ENCODE data around the gene GPR62. TPM values are rescaled to one million over a fixed set of nuclear protein-coding genes. Genes with fewer than 3 reads are reported as not detected.
"Not testable (repeated sequence)": the region's sequence is repeated elsewhere in the genome, so short reads cannot be mapped to it uniquely, and the experiment has no call there.

The GPR62 gene
- total RNA-seq, result not detected

- ChIA-PET POLR2A (interaction anchor here (0.5 kb wide), 1 partner anchor 40 kb away, joined by 3 read pairs; the partner anchor contains the start of gene RPL29), CTCF (interaction anchor here (0.6 to 2.0 kb wide), 5 partner anchors 8 to 464 kb away, joined by 3 to 6 read pairs (median 3); partner anchors contain the start of gene ABHD14A)
These were observed at the start of gene GPR62 for GRCh38 chr3:51955175-51955892. TSS of gene GPR62 (plus strand) at chr3:51955381. CDS start at chr3:51955653, 272 bp downstream.

- ChIA-PET CTCF (no interaction called here), POLR2A (no interaction called here)
These were observed 47.2 kb upstream of the GPR62 start for GRCh38 chr3:51908026-51908425.

GRCh38 chr3:51916418-51916817 lies 38.8 kb upstream of the GPR62 start:
- ChIA-PET POLR2A (no interaction called here), CTCF (no interaction called here)

GRCh38 chr3:51921081-51921578 lies 34.1 kb upstream of the GPR62 start:
- ChIA-PET POLR2A (no interaction called here), CTCF (no interaction called here)

GRCh38 chr3:51927061-51927977 lies 27.9 kb upstream of the GPR62 start:
- CTCF ChIA-PET, result interaction anchor here (0.7 to 1.1 kb wide), 4 partner anchors 8 to 972 kb away, joined by 3 to 4 read pairs (median 3); no protein-coding TSS in a partner anchor

GRCh38 chr3:51928438-51928837 lies 26.7 kb upstream of the GPR62 start:
- ChIA-PET POLR2A (no interaction called here), CTCF (no interaction called here)

More at GRCh38 chr3:51927061-51927977, 27.9 kb upstream of the GPR62 start:
- POLR2A ChIA-PET, result no interaction called here

- POLR2A ChIA-PET, CTCF ChIA-PET: not testable (repeated sequence)
These were observed 26.2 kb upstream of the GPR62 start for GRCh38 chr3:51928981-51929380.

- ChIA-PET POLR2A (no interaction called here), CTCF (no interaction called here)
These were observed 25.7 kb upstream of the GPR62 start for GRCh38 chr3:51929420-51930003.

GRCh38 chr3:51930439-51930838 lies 24.7 kb upstream of the GPR62 start:
- ChIA-PET CTCF (no interaction called here), POLR2A (no interaction called here)

- POLR2A ChIA-PET, result no interaction called here
- CTCF ChIA-PET, result no interaction called here
These were observed 23.4 kb upstream of the GPR62 start for GRCh38 chr3:51931756-51932155.

GRCh38 chr3:51932471-51933370 lies 22.5 kb upstream of the GPR62 start:
- ChIA-PET POLR2A (interaction anchor here (0.5 kb wide), 1 partner anchor 181 kb away, joined by 3 read pairs; no protein-coding TSS in a partner anchor), CTCF (no interaction called here)

- POLR2A ChIA-PET, result interaction anchor here (0.5 kb wide), 1 partner anchor 180 kb away, joined by 3 read pairs; no protein-coding TSS in a partner anchor
- CTCF ChIA-PET, result no interaction called here
These were observed 21.6 kb upstream of the GPR62 start for GRCh38 chr3:51933471-51934138.

GRCh38 chr3:51934139-51934850 lies 20.9 kb upstream of the GPR62 start:
- ChIA-PET POLR2A (no interaction called here), CTCF (no interaction called here)

GRCh38 chr3:51934991-51935885 lies 19.9 kb upstream of the GPR62 start:
- CTCF ChIA-PET, result interaction anchor here (1.0 kb wide), 1 partner anchor 8 kb away, joined by 4 read pairs; no protein-coding TSS in a partner anchor

GRCh38 chr3:51935886-51936755 lies 19.1 kb upstream of the GPR62 start:
- ChIA-PET CTCF (interaction anchor here (1.0 kb wide), 1 partner anchor 9 kb away, joined by 4 read pairs; no protein-coding TSS in a partner anchor), POLR2A (interaction anchor here (1.2 kb wide), 1 partner anchor 60 kb away, joined by 3 read pairs; the partner anchor contains the start of gene RPL29)

More at GRCh38 chr3:51934991-51935885, 19.9 kb upstream of the GPR62 start:
- POLR2A ChIA-PET, result no interaction called here

GRCh38 chr3:51937014-51937413 lies 18.2 kb upstream of the GPR62 start:
- CTCF ChIA-PET, result no interaction called here
- POLR2A ChIA-PET, result interaction anchor here (1.2 kb wide), 1 partner anchor 59 kb away, joined by 3 read pairs; the partner anchor contains the start of gene RPL29

All from activated CD8-positive, alpha-beta memory T cell treated with anti-CD3 and anti-CD28 coated beads for 36 hours (primary cell).